Endothelial cell of umbilical vein (primary cell): ENCODE results near the gene ZC3H12A. TPM values are rescaled to one million over a fixed set of nuclear protein-coding genes. Genes with fewer than 3 reads are reported as not detected.

Source experiments
- BruUV-seq: library from RNA; stranded (reverse); fragments of 400-500 nt; replicated peaks from 2 replicates; lab custom pipeline; 2021; lab: Mats Ljungman, UMichigan
- CTCF ChIA-PET: fragments of 300-600, 350-600 bp; sonication (Branson Sonifier 250); formaldehyde crosslinking; loops from one replicate; lab custom pipeline; 2021; ENCODE audit warnings: antibody characterized with exemption, inconsistent platforms; lab: Charles Lee
- POLR2A ChIA-PET: fragments of 300-600, 350-600 bp; sonication (Branson Sonifier 250); formaldehyde crosslinking; loops from one replicate; lab custom pipeline; 2021; ENCODE audit warnings: antibody characterized with exemption, inconsistent platforms; lab: Charles Lee
- DNase-seq: peaks from one replicate; pipeline ENCODE4 v3.0.0-alpha.2; 2011; ENCODE audit warnings: low read depth, low spot score
- FAIRE-seq: peaks from 2 replicates; lab custom pipeline; 2011; peaks lifted over from hg19 to GRCh38; lab: Jason Lieb, UNC
- H2AFZ ChIP-seq: 2 replicates; pipeline ENCODE4 v1.6.0; 2012; ENCODE audit warnings: low read depth, low read length, control low read depth, inconsistent platforms
- H3K27ac ChIP-seq: 2 replicates; pipeline ENCODE4 v1.5.1; 2011; ENCODE audit warnings: low read depth, mild to moderate bottlenecking, control low read depth, low read length, moderate library complexity; ENCODE audit not compliant: insufficient read depth
- H3K27me3 ChIP-seq, 2 experiments: 2 replicates each; pipeline versions ENCODE4 v1.6.0 to v1.6.1; 2011; ENCODE audit warnings: low read length in 2 of 2, mixed read lengths in 1 of 2; ENCODE audit not compliant: control insufficient read depth in 2 of 2, insufficient read depth in 2 of 2
- H3K36me3 ChIP-seq, 2 experiments: 2 replicates in 1 of 2; 3 replicates in 1 of 2; pipeline ENCODE4 v1.5.1; 2011; ENCODE audit warnings: low read length in 2 of 2, mild to moderate bottlenecking in 1 of 2, moderate library complexity in 1 of 2; ENCODE audit not compliant: control insufficient read depth in 2 of 2, insufficient read depth in 2 of 2; ENCODE audit errors: extremely low read depth in 1 of 2
- H3K4me1 ChIP-seq: 3 replicates; pipeline ENCODE4 v1.5.1; 2011; ENCODE audit warnings: mild to moderate bottlenecking, low read length; ENCODE audit not compliant: control insufficient read depth, insufficient read depth; ENCODE audit errors: extremely low read depth
- H3K4me2 ChIP-seq: 2 replicates; pipeline ENCODE4 v1.6.1; 2011; ENCODE audit warnings: low read length, control low read depth, mixed read lengths; ENCODE audit not compliant: insufficient read depth
- H3K4me3 ChIP-seq, 3 experiments: fragments of 200-600 bp in 1 of 3; sonication (generic), shearing (Covaris generic) in 1 of 3; replicated peaks in 1 of 3; 2 replicates each; pipeline ENCODE4 v1.5.1; 2011 to 2016; ENCODE audit warnings: control low read depth in 3 of 3, low read length in 3 of 3, mild to moderate bottlenecking in 2 of 3, inconsistent platforms in 1 of 3, low read depth in 1 of 3, moderate library complexity in 1 of 3; ENCODE audit not compliant: insufficient read depth in 1 of 3
- H3K79me2 ChIP-seq: 2 replicates; pipeline ENCODE4 v1.6.0; 2012; ENCODE audit warnings: low read length, inconsistent platforms; ENCODE audit not compliant: control insufficient read depth, insufficient read depth
- H3K9ac ChIP-seq: replicated peaks from 2 replicates; pipeline ENCODE3; 2011; ENCODE audit warnings: low read length, control low read depth; ENCODE audit not compliant: insufficient read depth; ENCODE audit errors: extremely low read depth
- H3K9me1 ChIP-seq: replicated peaks from 3 replicates; pipeline ENCODE4 v1.6.0; 2011; ENCODE audit warnings: mild to moderate bottlenecking, low read length; ENCODE audit not compliant: control insufficient read depth, insufficient read depth; ENCODE audit errors: extremely low read depth
- H3K9me3 ChIP-seq: replicated peaks from 2 replicates; pipeline ENCODE4 v1.5.1; 2012; ENCODE audit warnings: low read length, inconsistent platforms; ENCODE audit not compliant: control insufficient read depth, insufficient read depth
- H4K20me1 ChIP-seq: replicated peaks from 2 replicates; pipeline ENCODE3; 2011; ENCODE audit warnings: mild to moderate bottlenecking, low read length; ENCODE audit not compliant: control insufficient read depth, insufficient read depth; ENCODE audit errors: extremely low read depth
- EZH2 ChIP-seq: IDR thresholded peaks from 2 replicates; pipeline ENCODE4 v1.6.1; 2012; ENCODE audit warnings: borderline replicate concordance, low read depth, mild to moderate bottlenecking, moderate library complexity, low read length, inconsistent platforms; ENCODE audit not compliant: severe bottlenecking
- FOS ChIP-seq: IDR thresholded peaks from 2 replicates; pipeline ENCODE4 v1.6.1; 2011; ENCODE audit warnings: mild to moderate bottlenecking, low read length, moderate library complexity, borderline replicate concordance; ENCODE audit not compliant: insufficient read depth
- GATA2 ChIP-seq: IDR thresholded peaks from 2 replicates; pipeline ENCODE4 v1.7.0; 2011; ENCODE audit warnings: low read depth, mild to moderate bottlenecking, moderate library complexity, mixed read lengths, low read length; ENCODE audit not compliant: insufficient read length, insufficient read depth
- JUN ChIP-seq: IDR thresholded peaks from 2 replicates; pipeline ENCODE4 v1.6.1; 2011; ENCODE audit warnings: borderline replicate concordance, low read depth; ENCODE audit not compliant: insufficient read length, insufficient read depth
- MAX ChIP-seq: IDR thresholded peaks from 2 replicates; pipeline ENCODE4 v1.6.1; 2011; ENCODE audit not compliant: insufficient read depth, insufficient read length
- MYC ChIP-seq: IDR thresholded peaks from one replicate; pipeline ENCODE4 v1.6.1; 2011; ENCODE audit warnings: mild to moderate bottlenecking, low read depth, low read length
- POLR2A ChIP-seq: IDR thresholded peaks from 2 replicates; pipeline ENCODE4 v1.6.1; 2012; ENCODE audit warnings: low read depth, mild to moderate bottlenecking, control low read depth, low read length
- POLR2AphosphoS5 ChIP-seq: IDR thresholded peaks from 2 replicates; pipeline ENCODE4 v1.6.1; 2012; ENCODE audit warnings: low read depth, mild to moderate bottlenecking, control low read depth, low read length, moderate library complexity; ENCODE audit not compliant: insufficient read depth
- dilution Hi-C: fragments of 300-500 bp; cut with MboI; formaldehyde crosslinking; loops from one replicate; pipeline ENCODE4 v1.15.0; 2019; ENCODE audit warnings: low sequenced_read_pairs; ENCODE audit not compliant: extremely low pct_ligation_motif_present
- intact Hi-C: fragments of 100-400 bp; cut with micrococcal nuclease; formaldehyde crosslinking; loops from one replicate; pipeline ENCODE4 v1.10.0; 2022
- polyA plus RNA-seq, 4 experiments: library from polyadenylated mRNA; depleted of rRNA in 3 of 4; stranded (reverse) in 3 of 4; unstranded in 1 of 4; fragments of >200 nt; gene quantifications; 2 replicates each; pipeline versions ENCODE4 v1.2.1 to v1.2.3, GENCODE V29; 2011 to 2012; ENCODE audit warnings: missing spikeins in 1 of 4
- total RNA-seq: library from RNA; stranded (reverse); gene quantifications from 2 replicates; pipeline ENCODE4 v1.2.3, GENCODE V29; 2021
- TF ChIP-seq, protein P1 (sequence below), 2 donors: IDR thresholded peaks; 1 replicate in 1 of 2; 2 replicates in 1 of 2; pipeline ENCODE4 v1.5.1; 2011; ENCODE audit warnings: low read length in 2 of 2, mild to moderate bottlenecking in 2 of 2, moderate library complexity in 2 of 2, control low read depth in 1 of 2, inconsistent platforms in 1 of 2, low read depth in 1 of 2; ENCODE audit not compliant: insufficient read depth in 1 of 2; ENCODE audit errors: extremely low read depth in 1 of 2

ZC3H12A gene
- total and polyA plus RNA-seq, 2 donors (not counting 3 experiments of a cell fraction or from before 2014, with no cell fraction given) = 6.3 to 9.4 TPM

DNA sequence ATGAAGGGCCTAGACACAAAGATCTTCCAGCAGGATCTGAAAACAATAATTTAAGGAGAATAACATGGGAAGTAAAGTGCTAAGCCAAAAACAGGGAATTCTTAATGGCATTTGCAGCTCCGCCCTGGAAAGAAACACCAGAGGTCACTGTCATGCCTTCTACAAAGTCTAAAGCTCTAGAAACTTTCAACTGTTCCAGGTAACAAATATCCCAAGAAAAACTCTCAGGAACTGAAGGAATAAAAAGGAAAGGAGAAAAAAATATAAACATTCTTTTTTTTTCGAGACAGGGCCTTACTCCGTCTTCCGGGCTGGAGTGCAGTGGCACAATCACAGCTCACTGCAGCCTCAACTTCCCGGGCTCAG lies 13.2 kb downstream of the ZC3H12A start:
- H3K4me3 ChIP-seq = no peak overlapping the region
- CTCF ChIA-PET = interaction anchor here (0.6 to 8.0 kb wide), 25 partner anchors 10 to 971 kb away, joined by 3 to 337 read pairs (median 7); partner anchors contain the start of genes DNALI1, MEAF6 and ZC3H12A
- H3K9ac ChIP-seq = no peak overlapping the region
- peaks cover 2% of the 10 kb centered on the region for H3K4me1 ChIP-seq
- no peak overlapping the region for H3K4me2 ChIP-seq
- no peaks in the 10 kb centered on the region for H3K9me1 ChIP-seq
- H3K27ac ChIP-seq = no peak overlapping the region
- peaks cover 5 to 21% of the 10 kb centered on the region in 2 experiments for H3K36me3 ChIP-seq
- POLR2A ChIA-PET = interaction anchor here (0.6 to 3.6 kb wide), 3 partner anchors 12 to 33 kb away, joined by 4 to 27 read pairs (median 6); partner anchors contain the start of gene ZC3H12A
- FAIRE-seq (no peak), DNase-seq (no peak)
- TF ChIP-seq GATA2 = no peak
- TF ChIP-seq JUN = no peak
- TF ChIP-seq MYC = no peak
- TF ChIP-seq FOS = no peak
- TF ChIP-seq, protein P1, sequence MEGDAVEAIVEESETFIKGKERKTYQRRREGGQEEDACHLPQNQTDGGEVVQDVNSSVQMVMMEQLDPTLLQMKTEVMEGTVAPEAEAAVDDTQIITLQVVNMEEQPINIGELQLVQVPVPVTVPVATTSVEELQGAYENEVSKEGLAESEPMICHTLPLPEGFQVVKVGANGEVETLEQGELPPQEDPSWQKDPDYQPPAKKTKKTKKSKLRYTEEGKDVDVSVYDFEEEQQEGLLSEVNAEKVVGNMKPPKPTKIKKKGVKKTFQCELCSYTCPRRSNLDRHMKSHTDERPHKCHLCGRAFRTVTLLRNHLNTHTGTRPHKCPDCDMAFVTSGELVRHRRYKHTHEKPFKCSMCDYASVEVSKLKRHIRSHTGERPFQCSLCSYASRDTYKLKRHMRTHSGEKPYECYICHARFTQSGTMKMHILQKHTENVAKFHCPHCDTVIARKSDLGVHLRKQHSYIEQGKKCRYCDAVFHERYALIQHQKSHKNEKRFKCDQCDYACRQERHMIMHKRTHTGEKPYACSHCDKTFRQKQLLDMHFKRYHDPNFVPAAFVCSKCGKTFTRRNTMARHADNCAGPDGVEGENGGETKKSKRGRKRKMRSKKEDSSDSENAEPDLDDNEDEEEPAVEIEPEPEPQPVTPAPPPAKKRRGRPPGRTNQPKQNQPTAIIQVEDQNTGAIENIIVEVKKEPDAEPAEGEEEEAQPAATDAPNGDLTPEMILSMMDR (IDR thresholded peaks at IDR 0.05; ENCODE audit: extremely low read depth in 1 of 2, insufficient read depth in 1 of 2, low read depth in 1 of 2, low read length in 2 of 2) = no peak
- TF ChIP-seq MAX = no peak
- TF ChIP-seq POLR2A = no peak
- TF ChIP-seq EZH2 = no peak
- TF ChIP-seq POLR2AphosphoS5 = no peak
- no peaks in the 10 kb centered on the region for H3K9me3 ChIP-seq
- H4K20me1 ChIP-seq = no peaks in the 10 kb centered on the region
- intact Hi-C loops (loop anchor here (1.0 kb wide), 4 partner anchors 11 to 195 kb away; no protein-coding TSS in a partner anchor), dilution Hi-C loops (no loop called here)
- H3K27me3 ChIP-seq = no peaks in the 10 kb centered on the region
- BruUV-seq = no TSS peak
- no peak overlapping the region for H2AFZ ChIP-seq
- no peaks in the 10 kb centered on the region for H3K79me2 ChIP-seq
